GM12878 (cell line): ENCODE data around the gene KCNIP3. TPM values are rescaled to one million over a fixed set of nuclear protein-coding genes. Genes with fewer than 3 reads are reported as not detected.

ENCODE experiments used
- ATAC-seq: fragments of 200-7000 bp; cut with Tn5 transposase; 3 replicates; pipeline ENCODE4 v1.9.1; 2020; ENCODE audit warnings: mild to moderate bottlenecking, moderate library complexity
- BruUV-seq: library from RNA; stranded (reverse); fragments of 400-500 nt; replicated peaks from 2 replicates; lab custom pipeline; 2021; lab: Mats Ljungman, UMichigan
- CTCF ChIA-PET: fragments of 300-600 bp; sonication (Branson Sonifier 250); formaldehyde crosslinking; extraction: SDS; loops from one replicate; lab custom pipeline; 2021; ENCODE audit warnings: inconsistent platforms; lab: Yijun Ruan, JAX
- POLR2A ChIA-PET: fragments of 350-600 bp; formaldehyde crosslinking; extraction: SDS; loops from one replicate; lab custom pipeline; 2021; ENCODE audit warnings: inconsistent platforms; lab: Charles Lee
- RAD21 ChIA-PET: fragments of 300-600 bp; sonication (Branson Sonifier 250); formaldehyde crosslinking; loops from one replicate; lab custom pipeline; 2023; ENCODE audit warnings: antibody characterized with exemption; ENCODE audit not compliant: unreplicated experiment; lab: Charles Lee
- SMC1A ChIA-PET: fragments of 300-600 bp; sonication (Branson Sonifier 250); formaldehyde crosslinking; loops from one replicate; lab custom pipeline; 2023; ENCODE audit not compliant: unreplicated experiment, uncharacterized antibody; lab: Charles Lee
- DNase-seq: peaks from one replicate; pipeline ENCODE4 v3.0.0-alpha.2; 2011; ENCODE audit warnings: low read depth, low spot score
- FAIRE-seq: peaks from 3 replicates; lab custom pipeline; 2011; peaks lifted over from hg19 to GRCh38; lab: Jason Lieb, UNC
- H2AFZ ChIP-seq: 2 replicates; pipeline ENCODE4 v1.6.0; 2011; ENCODE audit warnings: low read depth, low read length, control low read depth; ENCODE audit not compliant: control insufficient read depth
- H3K27ac ChIP-seq: 2 replicates; pipeline ENCODE4 v1.5.1; 2011; ENCODE audit warnings: control low read depth; ENCODE audit not compliant: control insufficient read depth, insufficient read depth
- H3K27me3 ChIP-seq, 2 experiments: replicated peaks in 1 of 2; 2 replicates each; pipeline versions ENCODE4 v1.6.0 to v1.6.1; 2011; ENCODE audit warnings: low read length in 1 of 2; ENCODE audit not compliant: control insufficient read depth in 2 of 2, insufficient read depth in 2 of 2
- H3K36me3 ChIP-seq, 2 experiments: 2 replicates each; pipeline ENCODE4 v1.5.1; 2011; ENCODE audit warnings: low read length in 1 of 2; ENCODE audit not compliant: control insufficient read depth in 2 of 2, insufficient read depth in 2 of 2
- H3K4me1 ChIP-seq: 2 replicates; pipeline ENCODE4 v1.6.1; 2011; ENCODE audit warnings: mild to moderate bottlenecking, low read length, moderate library complexity, mixed read lengths; ENCODE audit not compliant: control insufficient read depth, insufficient read depth
- H3K4me2 ChIP-seq: 2 replicates; pipeline ENCODE4 v1.6.0; 2011; ENCODE audit warnings: control low read depth; ENCODE audit not compliant: control insufficient read depth, insufficient read depth
- H3K4me3 ChIP-seq: fragments of 200-600 bp; sonication (generic); 2 replicates; pipeline ENCODE4 v1.5.1; 2016
- H3K79me2 ChIP-seq: 2 replicates; pipeline ENCODE4 v1.6.0; 2011; ENCODE audit warnings: low read length; ENCODE audit not compliant: control insufficient read depth, insufficient read depth
- H3K9ac ChIP-seq: 2 replicates; pipeline ENCODE4 v1.8.0; 2011; ENCODE audit warnings: low read length, control low read depth, mixed read lengths; ENCODE audit not compliant: control insufficient read depth, insufficient read depth
- H3K9me3 ChIP-seq: replicated peaks from 3 replicates; pipeline ENCODE4 v1.5.1; 2011; ENCODE audit warnings: mild to moderate bottlenecking, low read length; ENCODE audit not compliant: control insufficient read depth, insufficient read depth
- H4K20me1 ChIP-seq: 2 replicates; pipeline ENCODE4 v1.6.0; 2011; ENCODE audit not compliant: control insufficient read depth, insufficient read depth
- EP300 ChIP-seq, 2 experiments: fragments of 150-350 bp in 1 of 2; IDR thresholded peaks; 2 replicates each; pipeline ENCODE4 v1.6.1; 2011 to 2012; ENCODE audit warnings: low read depth in 2 of 2, low read length in 2 of 2, borderline replicate concordance in 1 of 2, improper control_type of control experiment in 1 of 2, inconsistent platforms in 1 of 2; ENCODE audit not compliant: control insufficient read depth in 1 of 2
- FOXM1 ChIP-seq: IDR thresholded peaks from 2 replicates; pipeline ENCODE4 v1.6.1; 2012; ENCODE audit warnings: low read depth, mild to moderate bottlenecking, inconsistent platforms, low read length, moderate library complexity
- PML ChIP-seq: IDR thresholded peaks from 2 replicates; pipeline ENCODE4 v1.6.1; 2012; ENCODE audit warnings: low read length, inconsistent platforms
- RCOR1 ChIP-seq: conservative IDR thresholded peaks from 2 replicates; pipeline ENCODE4 v1.6.1; 2012; ENCODE audit warnings: low read depth, low read length, improper control_type of control experiment
- ZNF207 ChIP-seq: fragments of 450-650 bp; IDR thresholded peaks from 2 replicates; pipeline ENCODE4 v1.6.1; 2014; ENCODE audit warnings: antibody characterized with exemption, mild to moderate bottlenecking, borderline replicate concordance
- ZNF24 ChIP-seq: fragments of 450-650 bp; IDR thresholded peaks from 2 replicates; pipeline ENCODE4 v1.6.1; 2017; ENCODE audit warnings: antibody characterized with exemption, mild to moderate bottlenecking
- WGBS: methylation state at CpG from one replicate; pipeline ENCODE4 v1.1.6; 2016; ENCODE audit warnings: low lambda C conversion rate; ENCODE audit not compliant: insufficient replicate concordance, insufficient coverage; ENCODE audit errors: missing lambda C conversion rate; 5-methylcytosine and 5-hydroxymethylcytosine counted together
- in situ Hi-C: fragments of 300-500 bp; cut with MboI; formaldehyde crosslinking; loops from 9 replicates; pipeline ENCODE4 v1.14.3; 2018; ENCODE audit warnings: mixed read lengths
- intact Hi-C: fragments of 100-400 bp; cut with micrococcal nuclease; formaldehyde crosslinking; loops from one replicate; pipeline ENCODE4 v1.14.2; 2022; ENCODE audit not compliant: unreplicated experiment
- polyA plus RNA-seq, 11 experiments: library from polyadenylated mRNA; depleted of rRNA in 4 of 11; unstranded in 6 of 11; stranded (reverse) in 5 of 11; fragments of >200 nt; fragmentation: Nextera tagmentation in 4 of 11; fragmentation: Illumina TruSeq in 1 of 11; extraction: Ambion mirVana in 4 of 11; extraction: Trizol in 1 of 11; gene quantifications; 1 replicate in 1 of 11; 2 replicates in 10 of 11; pipeline versions ENCODE4 v1.2.1 to v1.2.3, GENCODE V29; 2011 to 2016; ENCODE audit warnings: inconsistent platforms in 2 of 11, missing spikeins in 2 of 11, low read depth in 1 of 11
- total RNA-seq, 4 experiments: library from RNA; depleted of rRNA in 3 of 4; stranded (reverse); fragments of >200 nt in 3 of 4; fragmentation: Illumina TruSeq in 1 of 4; extraction: Trizol in 1 of 4; gene quantifications; 2 replicates each; pipeline versions ENCODE4 v1.2.1 to v1.2.3, GENCODE V29; 2013 to 2021
- TF ChIP-seq, protein P1 (sequence below): fragments of 450-650 bp; IDR thresholded peaks from 2 replicates; pipeline ENCODE4 v1.6.1; 2017; ENCODE audit warnings: mild to moderate bottlenecking
- TF ChIP-seq, protein P2 (sequence below): fragments of 150-350 bp; IDR thresholded peaks from 2 replicates; pipeline ENCODE4 v1.6.1; 2016; ENCODE audit warnings: low read depth, low read length
- TF ChIP-seq, protein P3 (sequence below): fragments of 450-650 bp; IDR thresholded peaks from 2 replicates; pipeline ENCODE4 v1.6.1; 2017; ENCODE audit warnings: low read depth, mild to moderate bottlenecking, moderate library complexity
- TF ChIP-seq, protein P4 (sequence below): IDR thresholded peaks from 2 replicates; pipeline ENCODE4 v1.6.1; 2012; ENCODE audit warnings: low read depth, low read length, improper control_type of control experiment
- TF ChIP-seq, protein P5 (sequence below): IDR thresholded peaks from 2 replicates; pipeline ENCODE4 v1.6.1; 2012; ENCODE audit warnings: low read length, inconsistent platforms

Gene KCNIP3
- total and polyA plus RNA-seq, 10 of the 15 experiments (the other 5 are each of a cell fraction or from before 2014, with no cell fraction given): not detected

DNA sequence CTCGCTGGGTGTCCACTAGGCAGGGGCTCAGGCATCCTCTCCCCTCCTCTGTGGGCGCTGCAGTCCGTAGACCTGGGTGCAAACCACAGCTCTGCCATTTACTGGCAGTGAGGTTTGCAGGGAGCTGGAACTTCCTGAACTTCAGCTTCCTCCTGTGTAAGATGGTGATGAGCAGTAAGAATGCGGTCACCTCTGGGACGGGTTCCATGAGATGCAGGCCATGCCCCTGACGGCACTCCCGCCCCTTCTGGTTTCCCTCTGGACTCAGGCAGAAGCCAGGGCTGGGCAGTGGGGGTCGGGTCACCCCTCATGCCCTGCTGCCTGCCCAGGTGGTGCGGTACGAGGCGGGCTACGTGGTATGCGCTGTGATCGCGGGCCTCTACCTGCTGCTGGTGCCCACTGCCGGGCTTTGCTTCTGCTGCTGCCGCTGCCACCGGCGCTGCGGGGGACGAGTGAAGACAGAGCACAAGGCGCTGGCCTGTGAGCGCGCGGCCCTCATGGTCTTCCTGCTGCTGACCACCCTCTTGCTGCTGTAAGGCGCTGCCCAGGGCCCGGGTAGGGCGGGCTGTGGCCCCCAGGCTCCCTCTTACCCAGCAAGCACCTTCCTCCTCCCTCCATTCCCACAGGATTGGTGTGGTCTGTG lies 21.4 kb upstream of the KCNIP3 start:
- no peak for ATAC-seq
- WGBS: 49% methylated on average over 27 of the region's 28 CpGs
- H2AFZ ChIP-seq: no peak overlapping the region
- TF ChIP-seq ZNF207: no peak
- no peak for TF ChIP-seq EP300 (IDR thresholded peaks at IDR 0.05; ENCODE audit: borderline replicate concordance in 1 of 2, control insufficient read depth in 1 of 2, low read depth in 2 of 2, low read length in 2 of 2)
- TF ChIP-seq, protein P1, sequence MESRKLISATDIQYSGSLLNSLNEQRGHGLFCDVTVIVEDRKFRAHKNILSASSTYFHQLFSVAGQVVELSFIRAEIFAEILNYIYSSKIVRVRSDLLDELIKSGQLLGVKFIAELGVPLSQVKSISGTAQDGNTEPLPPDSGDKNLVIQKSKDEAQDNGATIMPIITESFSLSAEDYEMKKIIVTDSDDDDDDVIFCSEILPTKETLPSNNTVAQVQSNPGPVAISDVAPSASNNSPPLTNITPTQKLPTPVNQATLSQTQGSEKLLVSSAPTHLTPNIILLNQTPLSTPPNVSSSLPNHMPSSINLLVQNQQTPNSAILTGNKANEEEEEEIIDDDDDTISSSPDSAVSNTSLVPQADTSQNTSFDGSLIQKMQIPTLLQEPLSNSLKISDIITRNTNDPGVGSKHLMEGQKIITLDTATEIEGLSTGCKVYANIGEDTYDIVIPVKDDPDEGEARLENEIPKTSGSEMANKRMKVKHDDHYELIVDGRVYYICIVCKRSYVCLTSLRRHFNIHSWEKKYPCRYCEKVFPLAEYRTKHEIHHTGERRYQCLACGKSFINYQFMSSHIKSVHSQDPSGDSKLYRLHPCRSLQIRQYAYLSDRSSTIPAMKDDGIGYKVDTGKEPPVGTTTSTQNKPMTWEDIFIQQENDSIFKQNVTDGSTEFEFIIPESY: no peak
- TF ChIP-seq ZNF24: no peak
- TF ChIP-seq FOXM1: no peak
- TF ChIP-seq, protein P2, sequence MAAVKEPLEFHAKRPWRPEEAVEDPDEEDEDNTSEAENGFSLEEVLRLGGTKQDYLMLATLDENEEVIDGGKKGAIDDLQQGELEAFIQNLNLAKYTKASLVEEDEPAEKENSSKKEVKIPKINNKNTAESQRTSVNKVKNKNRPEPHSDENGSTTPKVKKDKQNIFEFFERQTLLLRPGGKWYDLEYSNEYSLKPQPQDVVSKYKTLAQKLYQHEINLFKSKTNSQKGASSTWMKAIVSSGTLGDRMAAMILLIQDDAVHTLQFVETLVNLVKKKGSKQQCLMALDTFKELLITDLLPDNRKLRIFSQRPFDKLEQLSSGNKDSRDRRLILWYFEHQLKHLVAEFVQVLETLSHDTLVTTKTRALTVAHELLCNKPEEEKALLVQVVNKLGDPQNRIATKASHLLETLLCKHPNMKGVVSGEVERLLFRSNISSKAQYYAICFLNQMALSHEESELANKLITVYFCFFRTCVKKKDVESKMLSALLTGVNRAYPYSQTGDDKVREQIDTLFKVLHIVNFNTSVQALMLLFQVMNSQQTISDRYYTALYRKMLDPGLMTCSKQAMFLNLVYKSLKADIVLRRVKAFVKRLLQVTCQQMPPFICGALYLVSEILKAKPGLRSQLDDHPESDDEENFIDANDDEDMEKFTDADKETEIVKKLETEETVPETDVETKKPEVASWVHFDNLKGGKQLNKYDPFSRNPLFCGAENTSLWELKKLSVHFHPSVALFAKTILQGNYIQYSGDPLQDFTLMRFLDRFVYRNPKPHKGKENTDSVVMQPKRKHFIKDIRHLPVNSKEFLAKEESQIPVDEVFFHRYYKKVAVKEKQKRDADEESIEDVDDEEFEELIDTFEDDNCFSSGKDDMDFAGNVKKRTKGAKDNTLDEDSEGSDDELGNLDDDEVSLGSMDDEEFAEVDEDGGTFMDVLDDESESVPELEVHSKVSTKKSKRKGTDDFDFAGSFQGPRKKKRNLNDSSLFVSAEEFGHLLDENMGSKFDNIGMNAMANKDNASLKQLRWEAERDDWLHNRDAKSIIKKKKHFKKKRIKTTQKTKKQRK: no peak
- TF ChIP-seq, protein P3, sequence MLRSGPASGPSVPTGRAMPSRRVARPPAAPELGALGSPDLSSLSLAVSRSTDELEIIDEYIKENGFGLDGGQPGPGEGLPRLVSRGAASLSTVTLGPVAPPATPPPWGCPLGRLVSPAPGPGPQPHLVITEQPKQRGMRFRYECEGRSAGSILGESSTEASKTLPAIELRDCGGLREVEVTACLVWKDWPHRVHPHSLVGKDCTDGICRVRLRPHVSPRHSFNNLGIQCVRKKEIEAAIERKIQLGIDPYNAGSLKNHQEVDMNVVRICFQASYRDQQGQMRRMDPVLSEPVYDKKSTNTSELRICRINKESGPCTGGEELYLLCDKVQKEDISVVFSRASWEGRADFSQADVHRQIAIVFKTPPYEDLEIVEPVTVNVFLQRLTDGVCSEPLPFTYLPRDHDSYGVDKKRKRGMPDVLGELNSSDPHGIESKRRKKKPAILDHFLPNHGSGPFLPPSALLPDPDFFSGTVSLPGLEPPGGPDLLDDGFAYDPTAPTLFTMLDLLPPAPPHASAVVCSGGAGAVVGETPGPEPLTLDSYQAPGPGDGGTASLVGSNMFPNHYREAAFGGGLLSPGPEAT: no peak
- TF ChIP-seq, protein P4, sequence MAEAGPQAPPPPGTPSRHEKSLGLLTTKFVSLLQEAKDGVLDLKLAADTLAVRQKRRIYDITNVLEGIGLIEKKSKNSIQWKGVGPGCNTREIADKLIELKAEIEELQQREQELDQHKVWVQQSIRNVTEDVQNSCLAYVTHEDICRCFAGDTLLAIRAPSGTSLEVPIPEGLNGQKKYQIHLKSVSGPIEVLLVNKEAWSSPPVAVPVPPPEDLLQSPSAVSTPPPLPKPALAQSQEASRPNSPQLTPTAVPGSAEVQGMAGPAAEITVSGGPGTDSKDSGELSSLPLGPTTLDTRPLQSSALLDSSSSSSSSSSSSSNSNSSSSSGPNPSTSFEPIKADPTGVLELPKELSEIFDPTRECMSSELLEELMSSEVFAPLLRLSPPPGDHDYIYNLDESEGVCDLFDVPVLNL: no peak
- TF ChIP-seq, protein P5, sequence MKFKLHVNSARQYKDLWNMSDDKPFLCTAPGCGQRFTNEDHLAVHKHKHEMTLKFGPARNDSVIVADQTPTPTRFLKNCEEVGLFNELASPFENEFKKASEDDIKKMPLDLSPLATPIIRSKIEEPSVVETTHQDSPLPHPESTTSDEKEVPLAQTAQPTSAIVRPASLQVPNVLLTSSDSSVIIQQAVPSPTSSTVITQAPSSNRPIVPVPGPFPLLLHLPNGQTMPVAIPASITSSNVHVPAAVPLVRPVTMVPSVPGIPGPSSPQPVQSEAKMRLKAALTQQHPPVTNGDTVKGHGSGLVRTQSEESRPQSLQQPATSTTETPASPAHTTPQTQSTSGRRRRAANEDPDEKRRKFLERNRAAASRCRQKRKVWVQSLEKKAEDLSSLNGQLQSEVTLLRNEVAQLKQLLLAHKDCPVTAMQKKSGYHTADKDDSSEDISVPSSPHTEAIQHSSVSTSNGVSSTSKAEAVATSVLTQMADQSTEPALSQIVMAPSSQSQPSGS: no peak
- TF ChIP-seq PML: no peak
- TF ChIP-seq RCOR1: no peak

More for the DNA sequence above, 21.4 kb upstream of the KCNIP3 start:
- intact Hi-C loops: no loop called here
- ChIA-PET SMC1A (no interaction called here), RAD21 (no interaction called here), POLR2A (no interaction called here), CTCF (no interaction called here)
- no peaks in the 10 kb centered on the region for H3K36me3 ChIP-seq
- no TSS peak for BruUV-seq
- DNase-seq (no peak), FAIRE-seq (no peak)
- no peaks in the 10 kb centered on the region for H3K4me1 ChIP-seq
- H3K27me3 ChIP-seq: no peaks in the 10 kb centered on the region
- no peaks in the 10 kb centered on the region for H4K20me1 ChIP-seq
- in situ Hi-C loops: no loop called here
- H3K4me3 ChIP-seq: no peak overlapping the region
- H3K9me3 ChIP-seq: no peaks in the 10 kb centered on the region
- H3K27ac ChIP-seq: no peak overlapping the region
- H3K4me2 ChIP-seq: no peak overlapping the region
- no peak overlapping the region for H3K9ac ChIP-seq
- no peaks in the 10 kb centered on the region for H3K79me2 ChIP-seq
